Epithelial cell of esophagus (primary cell): ENCODE results near the gene PCBP3.

Experiments
- DNase-seq: peaks from one replicate; pipeline ENCODE4 v3.0.0; 2010; ENCODE audit warnings: low read depth
- H3K4me3 ChIP-seq: 2 replicates; pipeline ENCODE4 v1.5.1; 2011; ENCODE audit warnings: mild to moderate bottlenecking, low read length, control low read depth
- CTCF ChIP-seq: IDR thresholded peaks from 2 replicates; pipeline ENCODE4 v1.5.1; 2011; ENCODE audit warnings: low read depth, mild to moderate bottlenecking, low read length, control low read depth, inconsistent platforms; ENCODE audit not compliant: insufficient read depth; ENCODE audit errors: missing control alignments

The PCBP3 gene

DNA sequence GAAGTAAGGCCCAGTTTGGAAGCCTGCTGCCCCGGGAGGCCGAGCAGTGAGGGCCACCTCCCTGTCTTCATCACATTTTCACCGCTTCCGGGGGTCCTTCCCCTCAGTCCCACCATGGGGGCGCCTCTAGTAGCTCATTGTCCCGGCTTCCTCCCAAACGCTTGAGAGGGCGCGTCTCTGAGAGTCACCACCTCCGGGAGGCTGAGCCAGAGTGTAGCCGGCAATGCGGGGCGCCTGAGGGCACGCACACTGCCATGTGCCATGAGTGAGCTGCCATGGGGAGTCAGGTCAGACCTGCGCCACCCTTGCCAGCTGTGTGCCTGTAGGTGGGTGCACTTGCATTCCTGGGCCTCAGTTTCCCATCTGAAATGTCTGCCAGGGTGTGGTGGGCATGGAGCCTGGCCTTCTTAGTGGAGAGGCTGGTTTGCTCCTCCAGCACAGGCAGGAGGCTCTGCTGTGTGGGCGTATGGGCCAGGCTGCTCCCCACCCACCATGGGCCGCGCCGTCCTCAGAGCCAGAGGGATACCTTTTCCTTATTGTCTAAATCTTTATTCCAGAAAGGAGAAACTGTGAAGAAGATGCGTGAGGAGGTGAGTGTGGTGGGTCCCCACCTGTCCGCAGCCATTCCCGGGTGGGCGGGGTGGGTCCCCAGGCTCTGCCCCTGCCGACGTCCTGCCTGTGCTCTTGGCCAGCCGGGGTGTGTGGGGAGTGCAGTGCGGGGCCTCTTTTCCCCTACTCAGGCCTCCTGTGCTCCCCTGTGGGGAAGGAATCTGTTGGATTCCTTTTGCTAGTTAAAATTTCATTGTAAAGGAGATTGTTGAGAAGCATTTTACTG lies 256.7 kb downstream of the PCBP3 start:
- no peak for DNase-seq
- TF ChIP-seq CTCF = no peak
- no peak overlapping the region for H3K4me3 ChIP-seq

DNA sequence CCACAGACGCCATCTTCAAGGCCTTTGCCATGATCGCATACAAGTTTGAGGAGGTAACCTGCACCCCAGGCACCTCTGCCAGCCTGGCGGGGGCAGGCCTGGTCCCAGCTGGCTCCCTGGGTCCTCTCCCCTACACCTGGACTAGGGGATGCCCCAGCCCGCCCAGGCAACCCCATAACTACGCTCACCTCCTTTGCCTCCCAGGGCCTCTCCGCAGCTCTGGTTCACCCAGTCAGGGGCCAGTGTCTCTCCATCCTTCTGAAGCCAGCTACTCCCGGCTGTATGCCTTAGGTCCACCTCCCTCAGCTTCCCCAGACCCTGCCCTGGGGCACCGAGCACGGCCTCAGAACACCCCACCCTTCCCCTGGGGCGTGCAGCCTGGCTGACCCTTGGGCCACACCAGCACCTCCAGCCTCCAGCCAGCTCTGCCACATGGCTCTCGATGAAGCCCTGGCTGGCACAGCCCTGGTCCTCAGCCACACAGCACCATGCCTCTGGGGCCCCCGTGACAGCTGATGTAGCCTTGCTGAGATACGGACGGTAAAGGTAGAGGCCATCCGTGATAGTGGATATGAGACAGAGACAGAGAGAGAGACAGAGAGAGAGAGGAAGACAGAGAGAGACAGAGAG lies 257.7 kb downstream of the PCBP3 start:
- H3K4me3 ChIP-seq = no peak overlapping the region
- no peak for DNase-seq
- no peak for TF ChIP-seq CTCF

DNA sequence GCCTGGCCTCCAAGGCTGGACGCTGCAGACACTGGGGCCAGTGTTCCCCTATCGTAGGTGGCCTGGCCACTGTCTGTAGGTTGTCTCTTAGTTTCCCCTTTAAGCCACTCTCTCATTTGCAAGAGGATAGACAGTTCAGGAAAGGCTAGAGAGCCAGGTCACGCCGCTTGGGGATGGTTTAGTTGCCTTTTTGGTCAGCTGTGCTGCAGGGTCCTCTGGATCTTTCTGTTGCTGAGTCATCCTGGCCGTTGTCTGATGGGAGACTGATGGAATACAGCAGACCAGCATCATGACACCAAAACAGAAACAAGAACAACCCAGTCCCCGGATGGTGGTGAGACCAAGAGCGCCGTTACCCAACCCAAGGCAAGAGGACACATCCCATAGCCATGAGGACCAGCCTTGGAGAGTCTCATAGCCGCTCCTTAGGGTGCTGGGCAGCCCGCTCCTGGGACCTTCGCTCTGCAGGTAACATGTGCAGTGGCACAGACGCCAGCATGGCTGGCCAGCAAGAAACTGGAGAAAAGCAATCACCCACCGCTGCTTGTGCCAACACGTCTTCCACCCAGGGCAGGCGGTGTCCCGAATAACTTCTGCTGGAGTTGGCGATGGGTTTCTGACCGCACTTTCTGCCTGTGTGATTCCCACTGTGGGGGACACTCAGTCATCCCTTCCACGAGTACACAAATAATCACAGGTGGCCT lies 258.9 kb downstream of the PCBP3 start:
- DNase-seq = no peak
- TF ChIP-seq CTCF = no peak
- no peak overlapping the region for H3K4me3 ChIP-seq

- no peak overlapping the region for H3K4me3 ChIP-seq
- no peak for DNase-seq
- TF ChIP-seq CTCF = no peak
Observed at GRCh38 chr21:45905196-45905595, 261.7 kb downstream of the PCBP3 start.

DNA sequence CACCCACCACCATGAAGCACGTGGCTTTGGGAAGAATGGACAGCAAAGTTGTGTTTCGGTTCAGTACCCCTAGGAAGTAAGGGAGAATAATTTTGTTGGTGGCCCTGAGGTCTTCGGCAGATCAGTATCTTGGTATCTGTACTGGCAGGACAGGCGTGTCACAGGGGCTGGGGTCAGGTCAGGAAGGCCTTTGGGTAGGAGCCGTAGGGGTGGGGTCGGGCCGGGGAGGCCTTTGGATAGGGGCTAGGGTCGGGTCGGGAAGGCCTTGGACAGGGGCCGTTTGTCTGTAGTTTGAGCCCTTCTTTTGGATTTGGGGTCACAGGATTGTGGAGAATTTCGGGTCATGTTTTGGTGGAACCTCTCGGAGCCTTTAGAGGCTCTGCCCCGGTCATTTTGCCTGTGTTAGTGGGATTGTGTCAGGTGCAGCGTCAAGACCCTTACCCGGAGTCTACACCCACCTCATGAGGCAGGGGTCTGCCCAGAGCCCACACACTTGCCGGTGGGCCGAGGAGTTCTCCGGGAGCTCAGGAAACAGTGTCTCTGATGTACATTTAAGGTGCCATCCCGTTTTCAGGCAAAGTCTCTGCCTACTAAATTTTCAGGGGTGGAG lies 262.8 kb downstream of the PCBP3 start:
- TF ChIP-seq CTCF = no peak
- DNase-seq = no peak
- H3K4me3 ChIP-seq = no peak overlapping the region

- no peak for DNase-seq
- TF ChIP-seq CTCF = no peak
- no peak overlapping the region for H3K4me3 ChIP-seq
Observed at GRCh38 chr21:45906859-45907258, 263.3 kb downstream of the PCBP3 start.
